ENCODE results near the gene RGS19.
"Not testable (repeated sequence)": the region's sequence is repeated elsewhere in the genome, so short reads cannot be mapped to it uniquely, and the experiment has no call there.

RGS19 gene

GRCh38 chr20:64079273-64080012 lies at the start of gene RGS19:
Gene RGS19 (minus strand): TSS chr20:64079518. CDS start chr20:64076886, 2,632 bp downstream.
- Histone ChIP-seq H3K27ac (ENCODE audit: poor library complexity, severe bottlenecking) (peak within 1 kb of the TSS; percentile 38), H3K27me3 (ENCODE audit: insufficient read depth, poor library complexity, severe bottlenecking) (peaks cover 11% of the 10 kb centered on the region), H3K4me1 (ENCODE audit: insufficient read depth, poor library complexity, severe bottlenecking) (peaks cover 10% of the 10 kb centered on the region), H3K36me3 (ENCODE audit: low read depth) (no peaks in the 10 kb centered on the region), H3K9me3 (ENCODE audit: severe bottlenecking) (no peaks in the 10 kb centered on the region), H3K4me3 (ENCODE audit: severe bottlenecking) (peak within 1 kb of the TSS; percentile 85)
- ATAC-seq (ENCODE audit: low read depth), result peak; percentile 47
- TF ChIP-seq CTCF (IDR thresholded peaks at IDR 0.05; ENCODE audit: poor library complexity, severe bottlenecking), result peak; percentile 6
- DNase-seq (ENCODE audit: low spot score), result no peak

GRCh38 chr20:64123517-64123916 lies 44.2 kb upstream of the RGS19 start:
- not testable (repeated sequence) for ATAC-seq (ENCODE audit: low read depth); H3K4me3 ChIP-seq (ENCODE audit: severe bottlenecking); H3K36me3 ChIP-seq (ENCODE audit: low read depth); H3K9me3 ChIP-seq (ENCODE audit: severe bottlenecking); H3K27ac ChIP-seq (ENCODE audit: poor library complexity, severe bottlenecking); DNase-seq (ENCODE audit: low spot score); H3K4me1 ChIP-seq (ENCODE audit: insufficient read depth, poor library complexity, severe bottlenecking)
- H3K27me3 ChIP-seq (ENCODE audit: insufficient read depth, poor library complexity, severe bottlenecking), result peaks cover 39% of the 10 kb centered on the region

- H3K9me3 ChIP-seq (ENCODE audit: severe bottlenecking); H3K4me1 ChIP-seq (ENCODE audit: insufficient read depth, poor library complexity, severe bottlenecking); DNase-seq (ENCODE audit: low spot score); ATAC-seq (ENCODE audit: low read depth); H3K27ac ChIP-seq (ENCODE audit: poor library complexity, severe bottlenecking); H3K36me3 ChIP-seq (ENCODE audit: low read depth); H3K4me3 ChIP-seq (ENCODE audit: severe bottlenecking): not testable (repeated sequence)
- H3K27me3 ChIP-seq (ENCODE audit: insufficient read depth, poor library complexity, severe bottlenecking), result peaks cover 33% of the 10 kb centered on the region
These were observed 43.6 kb upstream of the RGS19 start for GRCh38 chr20:64122927-64123326.

GRCh38 chr20:64121586-64121985 lies 42.3 kb upstream of the RGS19 start:
- H3K4me1 ChIP-seq (ENCODE audit: insufficient read depth, poor library complexity, severe bottlenecking), result no peaks in the 10 kb centered on the region
- DNase-seq (ENCODE audit: low spot score), result peak; percentile 67
- no peaks in the 10 kb centered on the region for H3K9me3 ChIP-seq (ENCODE audit: severe bottlenecking)
- no peak for TF ChIP-seq CTCF (IDR thresholded peaks at IDR 0.05; ENCODE audit: poor library complexity, severe bottlenecking)
- peaks cover 31% of the 10 kb centered on the region for H3K27me3 ChIP-seq (ENCODE audit: insufficient read depth, poor library complexity, severe bottlenecking)
- H3K4me3 ChIP-seq (ENCODE audit: severe bottlenecking), result no peak overlapping the region
- no peaks in the 10 kb centered on the region for H3K36me3 ChIP-seq (ENCODE audit: low read depth)
- ATAC-seq (ENCODE audit: low read depth), result no peak
- no peak overlapping the region for H3K27ac ChIP-seq (ENCODE audit: poor library complexity, severe bottlenecking)

GRCh38 chr20:64119681-64120341 lies 40.5 kb upstream of the RGS19 start:
- Histone ChIP-seq H3K4me1 (ENCODE audit: insufficient read depth, poor library complexity, severe bottlenecking) (no peaks in the 10 kb centered on the region), H3K36me3 (ENCODE audit: low read depth) (no peaks in the 10 kb centered on the region), H3K9me3 (ENCODE audit: severe bottlenecking) (no peaks in the 10 kb centered on the region), H3K4me3 (ENCODE audit: severe bottlenecking) (no peak overlapping the region), H3K27me3 (ENCODE audit: insufficient read depth, poor library complexity, severe bottlenecking) (peaks cover 31% of the 10 kb centered on the region), H3K27ac (ENCODE audit: poor library complexity, severe bottlenecking) (no peak overlapping the region)
- DNase-seq (ENCODE audit: low spot score), result peak; percentile 76
- no peak for TF ChIP-seq CTCF (IDR thresholded peaks at IDR 0.05; ENCODE audit: poor library complexity, severe bottlenecking)
- peak; percentile 12; the same call in 2 of the 3 replicates for ATAC-seq (ENCODE audit: low read depth)

Data from RWPE2 (cell line).